Ovary (tissue), 9 donors: ENCODE measurements around the gene EVA1A. TPM values are rescaled to one million over a fixed set of nuclear protein-coding genes. Genes with fewer than 3 reads are reported as not detected.
"Not testable (repeated sequence)": the region's sequence is repeated elsewhere in the genome, so short reads cannot be mapped to it uniquely, and the experiment has no call there.

ENCODE experiments used
- DNase-seq, 5 donors: peaks; one replicate each; pipeline ENCODE4 v3.0.0-alpha.2; 2019 to 2020
- H3K27ac ChIP-seq, 2 donors: fragments of 200-600 bp; one replicate each; pipeline versions ENCODE4 v1.5.1 to v1.8.0; 2019 to 2022
- H3K27me3 ChIP-seq: fragments of 200-600 bp; one replicate; pipeline ENCODE4 v1.8.0; 2022
- H3K36me3 ChIP-seq: fragments of 200-600 bp; sonication (generic); one replicate; pipeline ENCODE4 v1.5.1; 2019
- H3K4me1 ChIP-seq: one replicate; pipeline ENCODE4 v1.8.1; 2013; ENCODE audit warnings: mild to moderate bottlenecking, moderate library complexity; ENCODE audit not compliant: insufficient read depth
- H3K4me3 ChIP-seq: fragments of 200-600 bp; sonication (generic); one replicate; pipeline ENCODE4 v1.5.1; 2017
- H3K9me3 ChIP-seq, 2 donors: fragments of 200-600 bp in 1 of 2; sonication (generic) in 1 of 2; one replicate each; pipeline versions ENCODE4 v1.5.1 to v1.8.1; 2013 to 2019; ENCODE audit warnings: mild to moderate bottlenecking in 1 of 2, moderate library complexity in 1 of 2
- EP300 ChIP-seq: sonication (generic); formaldehyde crosslinking; IDR thresholded peaks from one replicate; pipeline ENCODE4 v1.6.1; 2017; ENCODE audit warnings: antibody characterized with exemption
- POLR2A ChIP-seq: fragments of 450-650 bp; IDR thresholded peaks from one replicate; pipeline ENCODE4 v1.6.1; 2017; ENCODE audit warnings: antibody characterized with exemption, mild to moderate bottlenecking, moderate library complexity
- WGBS, 3 donors: extraction: QIAGEN DNeasy Blood & Tissue Kit in 1 of 3; methylation state at CpG; one replicate each; pipeline versions ENCODE4 v1.1.5 to v1.1.7; 2013 to 2017; 5-methylcytosine and 5-hydroxymethylcytosine counted together
- intact Hi-C, 4 donors: fragments of 100-400 bp; cut with DNase I; formaldehyde crosslinking; loops; one replicate each; pipeline versions ENCODE4 v1.11.0 to v1.15.1; 2022 to 2023
- polyA plus RNA-seq, 2 donors: library from polyadenylated mRNA; stranded (reverse); fragments of 200-250 nt in 1 of 2; fragments of 350-450 nt in 1 of 2; fragmentation: Illumina TruSeq in 1 of 2; extraction: RNeasy Lipid Tissue Mini Kit (QIAGEN cat#74804) in 1 of 2; gene quantifications; one replicate each; pipeline ENCODE4 v1.2.3, GENCODE V29; 2013 to 2014
- total RNA-seq, 7 donors: library from RNA; depleted of rRNA in 2 of 7; stranded (reverse); fragments of >200 nt in 2 of 7; fragmentation: NEBNext Ultra II Directional in 3 of 7; extraction: Animal tissue kit (Norgen Biotek cat#: 25700) in 3 of 7; gene quantifications; one replicate each; pipeline versions ENCODE4 v1.1.0 to v1.2.4, GENCODE V29; 2016 to 2023
- TF ChIP-seq, protein P1 (sequence below), 3 donors: fragments of 450-650 bp in 2 of 3; fragments of 200-600 bp in 1 of 3; IDR thresholded peaks; one replicate each; pipeline versions ENCODE4 v1.5.1 to v1.8.0; 2016 to 2022; ENCODE audit warnings: antibody characterized with exemption in 3 of 3, mild to moderate bottlenecking in 1 of 3
- donor health status: DM: no; HTN: no; CAD: no; lungs with moderate emphysema.
- donor health status: DM: no; HTN: no; CAD: no.
- donor health status: Bipolar disorder and iron deficiency.
- donor health status: DM: yes; HTN: yes; CAD: no.
- donor health status: DM: no; HTN: no; CAD: no.
- donor health status: DM: yes; HTN: yes; CAD: no.

EVA1A gene
- total and polyA plus RNA-seq, 9 donors: 0.62 to 12.2 (median 1.4) TPM

DNA sequence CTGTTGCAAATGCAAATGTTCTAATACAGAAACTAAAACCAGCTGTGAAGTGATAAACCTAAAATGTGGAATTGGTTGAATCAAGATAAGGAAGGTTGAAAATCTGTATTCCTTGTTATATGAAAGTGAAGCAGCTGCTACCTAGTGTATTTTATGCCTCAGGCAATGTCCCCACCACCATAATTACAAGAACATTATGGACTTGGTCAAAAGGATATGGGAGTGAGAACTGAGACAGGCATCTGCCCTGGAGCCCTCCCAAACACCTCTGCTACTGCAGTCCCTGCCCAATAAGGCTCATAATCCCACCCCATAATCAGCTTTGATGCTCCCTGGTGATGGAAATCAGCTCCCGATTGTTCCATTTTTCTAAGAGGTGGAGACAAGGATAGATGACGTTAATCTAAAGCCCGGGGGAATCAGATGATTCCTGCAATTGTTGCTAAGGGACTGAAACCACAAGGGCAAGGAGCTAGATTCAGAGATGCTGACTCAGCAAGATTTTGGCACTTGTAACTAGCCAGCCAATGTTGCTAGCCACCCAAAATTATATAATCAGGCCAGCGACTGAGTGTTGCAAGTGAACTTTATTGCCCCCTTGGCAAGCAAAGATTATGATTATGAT, 69.5 kb downstream of the EVA1A start:
- H3K27ac ChIP-seq: no peak overlapping the region
- no peak overlapping the region for H3K4me3 ChIP-seq
- no peaks in the 10 kb centered on the region for H3K36me3 ChIP-seq
- no peaks in the 10 kb centered on the region for H3K9me3 ChIP-seq
- H3K4me1 ChIP-seq: no peaks in the 10 kb centered on the region
- intact Hi-C loops: no loop called here
- 68 to 87% (median 74%) methylated on average over 4 of the region's 4 CpGs for WGBS, 3 donors
- TF ChIP-seq EP300 (no peak), POLR2A (no peak)
- TF ChIP-seq, protein P1, sequence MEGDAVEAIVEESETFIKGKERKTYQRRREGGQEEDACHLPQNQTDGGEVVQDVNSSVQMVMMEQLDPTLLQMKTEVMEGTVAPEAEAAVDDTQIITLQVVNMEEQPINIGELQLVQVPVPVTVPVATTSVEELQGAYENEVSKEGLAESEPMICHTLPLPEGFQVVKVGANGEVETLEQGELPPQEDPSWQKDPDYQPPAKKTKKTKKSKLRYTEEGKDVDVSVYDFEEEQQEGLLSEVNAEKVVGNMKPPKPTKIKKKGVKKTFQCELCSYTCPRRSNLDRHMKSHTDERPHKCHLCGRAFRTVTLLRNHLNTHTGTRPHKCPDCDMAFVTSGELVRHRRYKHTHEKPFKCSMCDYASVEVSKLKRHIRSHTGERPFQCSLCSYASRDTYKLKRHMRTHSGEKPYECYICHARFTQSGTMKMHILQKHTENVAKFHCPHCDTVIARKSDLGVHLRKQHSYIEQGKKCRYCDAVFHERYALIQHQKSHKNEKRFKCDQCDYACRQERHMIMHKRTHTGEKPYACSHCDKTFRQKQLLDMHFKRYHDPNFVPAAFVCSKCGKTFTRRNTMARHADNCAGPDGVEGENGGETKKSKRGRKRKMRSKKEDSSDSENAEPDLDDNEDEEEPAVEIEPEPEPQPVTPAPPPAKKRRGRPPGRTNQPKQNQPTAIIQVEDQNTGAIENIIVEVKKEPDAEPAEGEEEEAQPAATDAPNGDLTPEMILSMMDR (IDR thresholded peaks at IDR 0.05): no peak
- H3K27me3 ChIP-seq: no peaks in the 10 kb centered on the region
- DNase-seq: no peak

DNA sequence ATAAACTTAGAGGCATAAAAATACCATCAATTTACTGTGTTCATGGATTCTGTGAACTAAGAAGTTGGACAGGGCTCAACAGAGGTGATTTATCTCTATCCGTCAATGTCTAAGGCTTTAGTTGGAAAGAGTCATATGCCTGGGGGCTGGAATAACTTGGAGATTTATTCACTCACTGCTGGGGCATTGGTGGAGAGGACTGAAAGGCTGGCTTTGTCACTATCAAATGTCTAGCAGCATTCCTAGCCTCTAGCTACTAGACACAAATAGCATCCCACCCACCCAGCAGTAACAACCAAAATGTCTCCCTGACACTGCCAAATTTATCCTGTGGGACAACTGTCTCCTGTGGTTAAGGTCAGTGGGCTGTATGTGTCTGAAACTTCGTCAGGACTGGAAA, 71.0 kb downstream of the EVA1A start:
- Histone ChIP-seq H3K36me3 (no peaks in the 10 kb centered on the region), H3K27me3 (no peaks in the 10 kb centered on the region), H3K4me3 (no peak overlapping the region), H3K4me1 (no peaks in the 10 kb centered on the region), H3K9me3 (no peaks in the 10 kb centered on the region), H3K27ac (no peak overlapping the region)
- no peak for DNase-seq
- 80 to 90% (median 87%) methylated on average over 2 of the region's 2 CpGs for WGBS, 3 donors
- TF ChIP-seq EP300 (no peak), POLR2A (no peak)
- TF ChIP-seq, protein P1 (IDR thresholded peaks at IDR 0.05): no peak
- intact Hi-C loops: no loop called here

DNA sequence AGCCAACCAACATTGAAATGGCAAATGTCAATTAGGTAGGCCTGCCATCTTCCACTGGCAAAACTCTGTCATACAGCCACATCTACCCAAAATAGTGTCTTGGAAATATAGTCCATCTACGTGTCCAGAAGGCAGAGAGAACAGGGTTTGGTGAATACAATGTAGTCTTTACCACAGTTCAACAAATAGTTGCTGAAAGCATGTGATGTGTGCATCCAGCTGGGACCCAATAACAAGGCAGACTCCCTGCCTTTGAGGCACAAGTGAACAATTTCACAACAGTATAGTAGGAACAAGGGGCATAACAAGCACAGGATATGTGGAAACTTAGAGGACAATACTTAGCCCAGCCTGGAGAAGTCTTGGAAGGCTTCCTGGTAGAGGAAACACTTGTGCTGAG, 72.6 kb downstream of the EVA1A start:
- Histone ChIP-seq H3K4me3 (no peak overlapping the region), H3K27me3 (no peaks in the 10 kb centered on the region), H3K9me3 (no peaks in the 10 kb centered on the region), H3K4me1 (no peaks in the 10 kb centered on the region), H3K36me3 (no peaks in the 10 kb centered on the region), H3K27ac (no peak overlapping the region)
- 79 to 80% (median 79%) methylated on average over 1 of the region's 1 CpG for WGBS, 3 donors
- intact Hi-C loops: no loop called here
- TF ChIP-seq EP300 (no peak), POLR2A (no peak)
- TF ChIP-seq, protein P1 (IDR thresholded peaks at IDR 0.05): no peak
- no peak for DNase-seq

DNA sequence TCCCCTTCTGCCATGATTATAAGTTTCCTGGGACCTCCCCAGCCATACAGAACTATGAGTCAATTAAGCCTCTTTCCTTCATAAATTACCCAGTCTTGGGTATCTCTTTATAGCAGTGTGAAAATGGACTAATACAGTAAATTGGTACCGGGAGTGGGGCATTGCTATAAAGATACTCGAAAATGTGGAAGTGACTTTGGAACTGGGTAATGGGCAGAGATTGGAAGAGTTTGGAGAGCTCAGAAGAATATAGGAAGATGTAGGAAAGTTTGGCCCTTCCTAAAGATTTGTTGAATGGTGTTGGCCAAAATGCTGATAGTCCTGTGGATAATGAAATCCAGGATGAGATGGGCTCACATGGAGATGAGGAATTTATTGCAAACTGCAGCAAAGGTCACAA, 74.0 kb downstream of the EVA1A start:
- H3K27me3 ChIP-seq, intact Hi-C loops, H3K36me3 ChIP-seq, H3K9me3 ChIP-seq, DNase-seq, H3K4me3 ChIP-seq, H3K27ac ChIP-seq, H3K4me1 ChIP-seq: not testable (repeated sequence)
- WGBS, 3 donors: 96 to 99% (median 96%) methylated on average over 2 of the region's 2 CpGs

DNA sequence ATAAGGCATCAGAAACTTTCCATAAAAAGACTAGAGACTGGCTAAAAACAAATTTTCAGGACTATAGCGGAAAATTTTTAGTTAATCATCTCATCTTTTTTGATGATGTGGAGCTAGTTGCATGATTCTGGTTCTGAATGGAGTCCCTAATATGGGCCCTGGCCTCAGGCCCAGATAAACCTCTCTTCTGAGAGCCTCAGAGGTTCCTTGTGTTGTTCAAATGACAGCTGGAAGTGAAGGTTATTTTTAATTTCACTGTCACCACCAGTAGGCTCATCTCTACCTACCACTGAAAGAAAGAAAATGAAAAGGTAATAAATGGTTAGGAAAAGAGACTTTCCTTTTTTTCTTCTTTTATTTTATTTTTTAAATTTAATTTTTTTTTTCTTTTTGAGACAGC, 75.9 kb downstream of the EVA1A start:
- Histone ChIP-seq H3K9me3 (no peaks in the 10 kb centered on the region), H3K4me1 (no peaks in the 10 kb centered on the region), H3K27me3 (no peaks in the 10 kb centered on the region), H3K36me3 (no peaks in the 10 kb centered on the region), H3K4me3 (no peak overlapping the region), H3K27ac (no peak overlapping the region)
- intact Hi-C loops: no loop called here
- no peak for DNase-seq
- TF ChIP-seq EP300 (no peak), POLR2A (no peak)
- TF ChIP-seq, protein P1 (IDR thresholded peaks at IDR 0.05): no peak
- WGBS, 3 donors: 95 to 100% (median 96%) methylated on average over 1 of the region's 1 CpG
